Measurements from ENCODE around the gene SPDYE2. TPM values are rescaled to one million over a fixed set of nuclear protein-coding genes. Genes with fewer than 3 reads are reported as not detected.
A peak's percentile ranks its signal among the peaks of the same experiment; 100 is the strongest.
"Not testable (repeated sequence)": the region's sequence is repeated elsewhere in the genome, so short reads cannot be mapped to it uniquely, and the experiment has no call there.

Gene SPDYE2
- total and polyA plus RNA-seq, 3 donors from 2014 or later = 5.4 to 19.5 (median 15.6) TPM

- no CpG with 5 or more reads among the region's 5 CpGs for WGBS, 2 donors
- DNase-seq; H3K36me3 ChIP-seq (ENCODE audit: low read depth, missing control alignments); H3K4me3 ChIP-seq; H3K9me3 ChIP-seq; H3K27me3 ChIP-seq; intact Hi-C loops (cut with DNase I; ENCODE audit: low total_unique reads); H3K27ac ChIP-seq; H3K4me1 ChIP-seq: not testable (repeated sequence)
These were observed 32.5 kb downstream of the SPDYE2 start for GRCh38 chr7:102583495-102583894.

GRCh38 chr7:102589857-102590256 is 38.8 kb downstream of the SPDYE2 start:
- H3K27me3 ChIP-seq; intact Hi-C loops (cut with DNase I; ENCODE audit: low total_unique reads); H3K4me3 ChIP-seq; H3K27ac ChIP-seq; H3K9me3 ChIP-seq; H3K4me1 ChIP-seq; H3K36me3 ChIP-seq (ENCODE audit: low read depth, missing control alignments); DNase-seq: not testable (repeated sequence)
- WGBS, 2 donors = no CpG with 5 or more reads among the region's 9 CpGs

DNA sequence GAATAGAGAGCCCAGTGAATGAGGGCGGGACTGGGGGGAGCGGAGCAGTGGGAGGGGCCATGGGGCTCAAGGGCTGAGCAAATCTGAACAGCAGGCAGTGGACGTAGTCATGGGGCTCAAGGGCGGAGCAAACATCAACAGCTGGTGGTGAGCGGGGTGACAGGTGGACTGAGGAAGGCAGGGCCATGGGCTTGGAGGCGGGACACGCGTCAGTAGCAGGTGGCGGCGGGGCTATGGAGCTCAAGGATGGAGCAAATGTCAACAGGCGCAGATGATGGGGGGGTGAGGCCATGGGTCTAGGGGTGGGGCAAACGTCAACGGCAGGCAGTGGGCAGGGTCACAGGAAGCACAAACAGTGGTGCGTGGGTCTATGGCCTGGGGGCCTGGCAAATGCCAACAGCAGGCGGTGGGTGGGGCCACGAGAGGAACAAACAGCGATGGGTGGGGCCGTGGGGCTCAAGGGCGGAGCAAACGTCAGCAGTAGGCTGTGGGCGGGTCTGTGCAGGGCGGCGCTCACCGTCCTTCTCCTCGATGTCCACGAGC is 41.5 kb downstream of the SPDYE2 start:
- intact Hi-C loops (cut with DNase I; ENCODE audit: low total_unique reads); DNase-seq; H3K4me3 ChIP-seq; H3K27ac ChIP-seq; H3K27me3 ChIP-seq; H3K9me3 ChIP-seq; H3K36me3 ChIP-seq (ENCODE audit: low read depth, missing control alignments); H3K4me1 ChIP-seq: not testable (repeated sequence)
- 29 to 55% methylated on average over 9 of the region's 26 CpGs for WGBS, 2 donors

GRCh38 chr7:102593637-102594334 is 42.8 kb downstream of the SPDYE2 start:
- WGBS, 2 donors = no CpG with 5 or more reads among the region's 68 CpGs

DNA sequence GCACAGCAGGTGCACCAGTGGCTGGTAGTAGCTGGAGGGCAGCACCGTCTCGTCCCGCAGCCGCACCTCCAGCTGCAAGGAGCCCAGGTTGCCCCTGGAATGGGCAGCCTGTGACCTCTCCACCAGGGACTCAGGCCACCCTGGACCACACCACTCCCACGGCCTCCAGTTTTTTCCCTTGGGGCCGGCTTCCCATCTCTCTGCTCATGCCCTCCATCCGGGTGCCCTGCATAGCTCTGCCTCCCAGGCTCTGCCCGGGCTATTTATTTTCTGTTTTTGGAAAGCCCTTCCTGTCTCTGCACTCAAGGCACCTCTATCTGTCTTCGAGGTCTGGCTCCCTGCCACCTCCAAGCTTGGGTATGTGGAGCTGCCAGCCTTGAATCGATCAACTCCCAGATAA is 45.0 kb downstream of the SPDYE2 start:
- DNase-seq; H3K4me3 ChIP-seq; H3K27me3 ChIP-seq; intact Hi-C loops (cut with DNase I; ENCODE audit: low total_unique reads); H3K9me3 ChIP-seq; H3K27ac ChIP-seq; H3K4me1 ChIP-seq; H3K36me3 ChIP-seq (ENCODE audit: low read depth, missing control alignments): not testable (repeated sequence)
- 66% methylated on average over 5 of the region's 10 CpGs; no CpG with 5 or more reads in 1 of the 2 donors for WGBS, 2 donors

More at GRCh38 chr7:102593637-102594334, 42.8 kb downstream of the SPDYE2 start:
- H3K36me3 ChIP-seq (ENCODE audit: low read depth, missing control alignments); H3K27me3 ChIP-seq; H3K4me1 ChIP-seq; H3K9me3 ChIP-seq; H3K4me3 ChIP-seq; intact Hi-C loops (cut with DNase I; ENCODE audit: low total_unique reads); H3K27ac ChIP-seq; DNase-seq: not testable (repeated sequence)

GRCh38 chr7:102599699-102600098 is 48.7 kb downstream of the SPDYE2 start:
- H3K27ac ChIP-seq; H3K36me3 ChIP-seq (ENCODE audit: low read depth, missing control alignments); H3K4me1 ChIP-seq; H3K4me3 ChIP-seq; intact Hi-C loops (cut with DNase I; ENCODE audit: low total_unique reads); H3K9me3 ChIP-seq; DNase-seq; H3K27me3 ChIP-seq: not testable (repeated sequence)
- WGBS, 2 donors = no CpG with 5 or more reads among the region's 9 CpGs

- H3K4me3 ChIP-seq; DNase-seq; H3K27me3 ChIP-seq; H3K4me1 ChIP-seq; H3K27ac ChIP-seq; H3K36me3 ChIP-seq (ENCODE audit: low read depth, missing control alignments); intact Hi-C loops (cut with DNase I; ENCODE audit: low total_unique reads); H3K9me3 ChIP-seq: not testable (repeated sequence)
- no CpG with 5 or more reads among the region's 12 CpGs for WGBS, 2 donors
These were observed 51.3 kb downstream of the SPDYE2 start for GRCh38 chr7:102602317-102602716.

- H3K27me3 ChIP-seq; H3K4me1 ChIP-seq; H3K27ac ChIP-seq; H3K36me3 ChIP-seq (ENCODE audit: low read depth, missing control alignments); DNase-seq; H3K9me3 ChIP-seq; intact Hi-C loops (cut with DNase I; ENCODE audit: low total_unique reads); H3K4me3 ChIP-seq: not testable (repeated sequence)
- 80% methylated on average over 1 of the region's 19 CpGs; no CpG with 5 or more reads in 1 of the 2 donors for WGBS, 2 donors
These were observed 53.6 kb downstream of the SPDYE2 start for GRCh38 chr7:102604431-102605145.

DNA sequence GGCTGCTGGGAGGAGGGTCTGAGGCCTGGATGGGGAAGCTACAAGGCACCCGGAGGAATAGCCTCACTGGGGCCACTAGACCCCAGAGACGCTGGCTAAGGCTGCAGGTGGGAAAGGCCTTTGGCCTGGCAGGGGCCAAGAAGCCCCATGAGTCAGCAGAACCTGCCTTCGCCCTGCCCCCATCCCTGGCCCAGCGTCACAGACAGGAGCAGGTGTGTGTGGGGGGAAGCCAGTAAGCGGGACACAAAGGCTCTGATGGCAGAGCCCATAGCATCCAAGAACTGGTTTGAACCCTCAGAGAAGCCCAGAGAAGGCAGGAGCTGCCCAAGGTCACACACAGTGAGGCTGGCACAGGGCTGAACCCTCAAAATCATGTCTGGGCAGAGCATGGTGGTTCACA is 55.8 kb downstream of the SPDYE2 start:
- H3K4me1 ChIP-seq; H3K9me3 ChIP-seq; DNase-seq; H3K4me3 ChIP-seq; intact Hi-C loops (cut with DNase I; ENCODE audit: low total_unique reads); H3K27ac ChIP-seq; H3K27me3 ChIP-seq; H3K36me3 ChIP-seq (ENCODE audit: low read depth, missing control alignments): not testable (repeated sequence)
- no CpG with 5 or more reads among the region's 5 CpGs for WGBS, 2 donors

GRCh38 chr7:102609734-102610133 is 58.7 kb downstream of the SPDYE2 start:
- H3K4me1 ChIP-seq; H3K27me3 ChIP-seq; H3K27ac ChIP-seq; H3K4me3 ChIP-seq; DNase-seq; H3K9me3 ChIP-seq; intact Hi-C loops (cut with DNase I; ENCODE audit: low total_unique reads); H3K36me3 ChIP-seq (ENCODE audit: low read depth, missing control alignments): not testable (repeated sequence)
- no CpG with 5 or more reads among the region's 10 CpGs for WGBS, 2 donors

DNA sequence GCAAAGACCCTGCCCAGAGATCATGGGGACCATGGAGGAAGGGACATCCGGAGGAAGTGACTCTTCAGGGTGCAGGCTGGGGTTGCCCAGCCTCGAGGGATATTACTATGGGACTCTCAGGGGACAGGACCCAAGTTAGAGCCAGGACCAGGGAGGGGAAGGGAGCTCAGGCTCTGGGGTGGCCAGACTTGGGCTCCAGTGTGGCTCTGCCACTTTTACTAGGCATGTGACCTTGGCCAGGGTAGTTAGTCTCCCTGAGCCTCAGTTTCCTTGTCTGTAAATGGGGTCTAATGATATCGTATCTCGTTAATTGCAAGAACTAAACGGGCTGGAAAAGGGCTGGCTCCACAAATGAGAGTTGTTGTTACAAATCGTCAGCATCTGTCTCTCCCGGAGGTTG is 59.4 kb downstream of the SPDYE2 start:
- H3K36me3 ChIP-seq (ENCODE audit: low read depth, missing control alignments); H3K27me3 ChIP-seq; H3K27ac ChIP-seq; intact Hi-C loops (cut with DNase I; ENCODE audit: low total_unique reads); H3K9me3 ChIP-seq; H3K4me1 ChIP-seq; H3K4me3 ChIP-seq: not testable (repeated sequence)
- DNase-seq = peak; percentile 13
- 39% methylated on average over 2 of the region's 7 CpGs; no CpG with 5 or more reads in 1 of the 2 donors for WGBS, 2 donors

Measured in testis (tissue), 3 donors.